GM21528 (cell line): Measurements from ENCODE around the gene UNC80.
A peak's percentile ranks its signal among the peaks of the same experiment; 100 is the strongest.

Experiments
- ATAC-seq: cut with Tn5 transposase; IDR thresholded peaks from one replicate; pipeline ENCODE4 v1.9.1; 2021; ENCODE audit warnings: mild to moderate bottlenecking, moderate library complexity; ENCODE audit not compliant: unreplicated experiment, low FRiP score

UNC80 gene

DNA sequence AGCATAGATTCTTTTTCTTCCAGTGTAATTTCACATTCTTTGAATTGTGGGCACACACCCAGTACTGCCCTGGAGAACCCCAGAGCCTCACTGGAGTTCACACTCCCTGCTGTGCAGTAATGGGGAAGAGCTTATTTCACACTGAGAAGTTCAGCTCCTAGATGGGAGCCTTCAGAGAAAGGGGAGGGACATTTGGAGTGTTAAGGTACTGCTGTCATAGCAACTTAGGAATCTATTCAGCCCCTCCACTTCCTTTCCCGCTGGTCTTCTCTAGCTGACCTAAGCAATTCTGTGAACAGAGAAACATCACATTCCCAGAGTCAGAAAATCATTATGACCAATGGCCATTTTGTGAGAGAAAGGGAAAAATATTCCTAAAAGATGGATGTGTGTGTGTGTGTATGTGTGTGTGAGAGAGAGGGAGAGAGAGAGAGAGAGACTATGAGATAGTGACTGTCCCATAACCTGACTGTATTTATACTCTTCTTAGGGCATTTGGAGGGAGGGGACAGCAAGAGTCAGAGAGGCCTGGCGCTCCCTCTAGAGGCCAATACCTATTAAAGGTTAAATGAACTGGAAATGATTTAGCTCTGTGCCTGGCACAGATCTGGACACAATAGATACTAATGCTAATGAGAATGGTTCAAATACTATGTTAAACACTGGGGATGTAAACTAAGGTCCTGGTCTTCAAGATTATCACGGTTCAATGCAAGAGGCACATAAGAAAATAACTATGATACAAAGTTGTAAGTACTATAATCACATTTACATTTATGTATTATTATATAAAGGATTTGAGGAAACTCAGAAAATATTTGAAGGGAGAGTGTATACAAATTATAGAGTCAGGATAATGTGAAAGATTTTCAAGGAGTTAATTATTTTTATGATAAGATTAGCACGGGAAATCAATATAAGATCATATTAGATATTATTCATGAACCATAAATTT is 189.3 kb downstream of the UNC80 start:
- peak; percentile 96 for ATAC-seq

DNA sequence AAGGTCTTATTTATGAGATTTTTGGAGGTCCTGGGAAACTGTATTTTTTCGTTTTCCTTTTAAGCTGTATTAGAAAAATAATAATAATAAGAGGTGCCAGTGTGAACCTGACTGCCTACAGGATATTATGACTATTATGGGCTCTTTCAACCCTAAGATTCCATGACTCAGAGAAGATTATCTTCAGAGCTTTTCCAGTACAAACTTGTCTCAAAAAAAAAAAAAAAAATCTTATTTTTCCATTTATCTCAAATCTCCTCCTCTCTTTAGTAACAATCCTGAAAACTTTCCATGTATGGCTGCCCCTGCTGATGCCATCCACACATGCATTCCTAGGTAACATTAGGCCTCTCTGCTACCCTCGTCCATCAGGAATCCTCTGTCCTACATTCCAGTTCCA is 194.1 kb downstream of the UNC80 start:
- no peak for ATAC-seq

DNA sequence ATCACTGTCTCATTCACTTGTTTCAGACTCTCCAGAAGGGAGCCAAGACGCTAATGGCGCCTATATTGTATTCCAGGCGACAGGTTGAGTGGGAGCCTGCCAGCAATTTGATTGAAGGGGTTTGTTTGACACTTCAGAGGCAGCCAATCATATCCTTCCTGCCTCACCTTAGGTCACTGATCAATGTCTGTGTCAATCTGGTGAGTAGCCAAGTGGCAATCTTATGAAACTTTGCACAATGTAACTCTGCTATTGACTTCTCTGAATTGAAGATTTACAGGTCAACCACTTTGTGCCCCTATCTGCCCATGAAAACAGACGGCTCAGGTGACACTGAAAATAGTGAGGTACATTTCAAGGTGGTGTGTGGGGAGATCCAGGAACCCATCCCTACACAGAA is 198.1 kb downstream of the UNC80 start:
- ATAC-seq = no peak

DNA sequence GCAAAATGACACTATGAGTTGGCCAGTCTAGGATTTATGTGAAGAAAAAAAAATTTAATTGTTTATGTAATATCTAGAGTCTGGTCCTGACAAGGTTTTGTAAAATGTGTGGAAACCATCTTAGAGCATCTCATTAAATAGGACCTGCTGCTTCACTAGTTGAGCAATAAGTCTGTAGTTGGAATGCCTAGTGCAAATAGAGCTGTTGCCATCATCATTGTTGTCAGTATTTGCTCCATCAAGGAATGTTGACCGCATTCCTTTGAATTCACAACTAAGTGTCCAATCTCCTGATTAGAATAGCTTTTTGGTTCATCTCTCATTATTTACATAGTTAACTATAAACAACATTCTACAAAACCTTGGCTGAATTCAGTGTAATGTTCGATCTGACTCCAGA is 198.6 kb downstream of the UNC80 start:
- ATAC-seq = no peak

DNA sequence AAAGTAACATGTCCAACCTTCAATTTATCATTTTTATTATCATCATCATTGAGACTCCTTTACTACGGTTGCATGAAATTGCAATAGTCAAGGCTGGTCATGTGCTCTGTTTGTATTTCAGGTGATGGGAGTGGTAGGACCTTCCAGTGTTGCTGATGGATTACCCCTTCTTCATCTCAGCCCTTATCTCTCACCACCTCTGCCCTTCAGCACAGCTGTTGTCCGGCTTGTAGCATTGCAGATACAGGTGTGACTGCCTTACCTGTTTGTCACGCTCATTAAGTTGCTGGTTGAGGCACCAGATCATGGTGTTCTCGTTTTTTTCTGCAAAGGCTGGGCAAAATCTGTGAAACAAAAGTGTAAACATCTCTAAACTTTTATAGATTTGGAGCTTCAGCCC is 199.1 kb downstream of the UNC80 start:
- ATAC-seq = no peak

DNA sequence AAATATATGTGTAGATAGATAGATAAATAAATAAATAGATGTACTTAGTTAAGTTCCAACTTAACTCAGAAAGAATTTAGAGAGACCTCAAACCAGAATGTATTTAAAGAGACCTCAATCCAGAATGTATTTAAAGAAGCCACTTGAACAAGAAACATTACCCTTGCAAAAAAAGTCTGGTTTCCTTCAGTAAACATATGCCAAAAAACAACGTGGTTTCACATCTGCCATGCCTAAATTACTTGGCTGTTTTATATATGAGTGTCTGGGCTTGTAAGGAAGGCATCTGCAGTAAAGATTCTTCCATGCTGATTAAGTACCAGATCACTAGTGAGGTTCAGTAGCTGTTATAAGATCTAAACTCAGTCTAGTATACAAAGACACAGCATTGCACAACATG is 201.7 kb downstream of the UNC80 start:
- ATAC-seq = no peak

DNA sequence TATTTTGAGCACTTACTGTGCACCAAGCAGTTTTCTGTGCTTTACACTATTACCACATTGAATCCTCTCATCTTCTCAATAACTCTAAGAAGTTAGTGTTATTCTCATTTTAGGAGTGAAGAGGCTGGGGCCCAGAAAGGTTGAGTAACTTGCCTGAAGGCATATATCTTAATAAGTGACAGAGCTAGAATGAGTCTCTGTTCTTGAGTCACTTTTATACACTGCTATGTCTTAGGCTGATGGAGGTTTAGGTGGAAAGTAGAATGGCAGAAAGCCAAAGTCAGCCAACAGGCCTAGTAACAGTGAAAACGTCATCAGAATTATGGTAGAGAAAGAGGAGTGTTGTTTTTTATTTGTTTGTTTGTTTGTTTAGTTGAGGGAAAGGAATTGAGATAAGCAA is 202.9 kb downstream of the UNC80 start:
- no peak for ATAC-seq

DNA sequence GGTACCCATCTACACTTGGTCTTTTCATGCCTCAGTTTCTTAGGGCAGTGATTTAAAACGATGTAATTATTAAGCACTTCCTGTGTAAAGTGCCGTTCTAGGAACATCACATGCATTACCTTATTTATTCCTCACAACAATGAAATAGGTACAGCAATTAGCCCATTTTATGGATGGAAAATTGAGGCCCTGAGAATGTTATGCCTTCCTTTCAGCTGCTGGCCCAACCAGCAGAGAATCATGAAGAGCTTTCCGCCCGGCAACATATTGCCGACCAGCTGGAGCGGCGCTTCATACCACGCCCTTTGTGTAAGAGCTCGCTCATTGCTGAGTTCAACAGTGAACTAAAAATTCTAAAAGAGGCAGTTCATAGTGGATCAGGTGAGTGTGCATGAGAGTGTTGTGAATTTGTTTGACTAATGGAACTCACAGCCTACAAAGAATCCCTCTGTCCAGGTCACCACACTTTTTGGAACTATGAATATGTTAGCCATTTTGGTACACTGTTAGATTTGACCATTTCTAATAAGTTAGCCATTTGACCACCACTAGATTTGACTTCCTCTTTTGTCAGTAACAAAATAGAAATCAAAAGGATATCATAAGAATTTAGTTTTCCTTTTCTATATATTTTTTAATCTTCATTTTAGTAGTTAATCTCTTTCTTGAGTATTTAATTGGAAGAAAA is 205.2 kb downstream of the UNC80 start:
- peak; percentile 77 for ATAC-seq

DNA sequence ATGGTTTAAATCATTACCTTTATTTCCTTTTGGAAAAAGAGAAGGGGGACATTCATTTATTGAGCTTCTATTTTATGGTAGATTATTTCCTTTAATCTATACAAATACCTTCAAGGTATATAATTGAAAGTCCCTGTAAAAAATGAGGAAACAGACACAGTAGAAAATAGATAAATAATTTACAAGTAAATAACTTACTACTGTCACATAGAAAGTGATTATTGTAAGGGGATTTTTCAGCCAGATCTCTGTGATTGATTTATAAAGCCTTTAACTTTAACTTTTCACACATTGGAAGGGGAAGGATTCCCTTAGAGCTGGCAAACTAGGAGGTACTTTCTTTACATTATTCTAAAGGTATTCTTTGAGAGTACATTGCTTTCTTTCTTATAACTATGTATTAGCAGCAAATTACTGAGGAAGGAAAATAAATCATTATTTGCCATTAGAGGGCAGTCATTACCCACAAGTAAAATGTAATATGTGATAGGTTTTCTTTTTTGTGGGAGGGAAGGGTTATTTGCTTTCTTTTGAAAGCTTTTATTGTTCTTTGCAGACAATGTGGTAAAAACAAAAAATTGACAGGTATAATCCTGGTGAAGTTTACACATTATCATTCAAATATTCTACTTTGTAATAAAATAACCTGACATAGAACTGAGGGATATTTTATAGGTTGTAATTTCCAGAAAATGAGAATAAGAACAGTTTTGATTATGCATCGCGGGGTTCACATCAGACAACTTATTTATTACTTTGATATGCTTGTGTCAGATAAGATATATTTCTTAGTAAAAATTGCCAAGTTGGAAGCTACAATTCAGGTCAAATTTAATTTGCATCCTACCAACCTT is 206.0 kb downstream of the UNC80 start:
- ATAC-seq = peak; percentile 68

DNA sequence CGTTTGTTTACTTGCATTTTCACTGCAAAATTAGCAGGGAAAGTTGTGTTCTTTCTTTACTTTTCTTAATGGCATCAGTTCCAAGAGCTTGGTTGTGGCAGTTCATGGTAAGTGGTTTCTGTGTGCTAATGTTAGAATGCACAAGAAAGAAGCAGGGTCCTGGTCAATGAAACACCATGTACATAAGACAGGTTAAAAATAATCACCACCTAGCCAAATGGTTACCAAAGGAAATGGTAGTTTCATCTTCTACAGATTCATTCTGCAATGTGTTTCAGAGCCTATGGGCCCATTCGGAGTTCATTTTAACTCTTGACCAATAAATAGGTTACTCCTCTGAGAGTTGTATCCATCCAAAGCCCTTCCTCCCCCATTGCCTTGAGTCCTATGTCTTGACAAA is 212.7 kb downstream of the UNC80 start:
- no peak for ATAC-seq

DNA sequence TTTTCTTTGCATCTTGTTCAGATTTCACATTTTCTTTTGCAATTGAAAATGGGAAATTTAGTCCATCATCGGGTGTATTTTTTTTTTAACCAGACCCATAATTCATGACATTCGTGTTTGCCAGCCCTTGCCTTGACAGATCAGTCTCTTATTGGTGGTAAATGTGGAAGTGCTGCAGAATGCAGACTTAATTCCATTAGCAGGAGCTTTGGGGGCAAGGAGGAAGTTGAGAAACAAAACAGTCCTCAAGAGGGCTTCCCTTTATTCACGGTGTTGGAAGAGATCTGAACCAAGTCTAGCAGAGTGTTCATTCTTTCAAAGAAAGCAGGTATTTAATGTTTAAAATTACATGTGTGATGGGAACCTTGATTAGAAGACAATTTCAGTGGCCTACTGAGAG is 214.2 kb downstream of the UNC80 start:
- ATAC-seq = no peak

DNA sequence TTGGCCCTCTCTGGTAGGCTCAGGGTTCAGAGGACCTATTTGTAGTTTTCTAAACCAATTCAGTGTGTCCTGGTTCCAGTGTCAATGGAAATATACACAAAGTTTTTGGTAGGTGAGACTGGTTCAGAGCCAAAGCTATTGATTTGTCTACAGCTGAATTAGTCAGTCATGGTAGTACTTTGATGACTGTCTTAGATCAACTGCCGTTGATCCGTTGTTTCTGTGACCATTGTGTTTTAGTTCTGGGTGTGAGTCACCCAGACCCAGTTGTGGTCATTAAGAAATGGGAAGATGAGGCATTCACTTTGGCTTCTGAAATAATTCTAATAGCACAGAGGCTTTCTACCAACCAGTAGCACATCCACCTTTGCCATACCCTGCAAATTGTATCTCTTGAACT is 214.8 kb downstream of the UNC80 start:
- no peak for ATAC-seq

DNA sequence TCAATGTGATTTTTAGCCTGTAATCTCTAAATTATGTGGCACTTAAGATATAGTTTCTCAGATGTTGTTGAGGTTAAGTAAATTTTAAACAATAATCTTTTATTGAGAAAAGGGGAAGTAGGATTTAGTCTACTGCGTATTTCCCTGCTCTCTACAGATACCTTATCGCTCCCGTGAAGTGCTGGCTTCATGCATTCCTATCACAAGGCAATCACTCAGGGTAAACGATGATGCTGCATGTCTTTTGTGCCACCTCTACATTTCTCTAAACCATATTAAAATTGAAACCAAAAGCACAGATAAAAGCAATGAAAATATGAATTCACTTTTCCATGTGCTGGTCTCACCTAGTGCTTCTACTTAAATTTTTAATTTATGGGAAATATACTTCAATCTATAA is 216.4 kb downstream of the UNC80 start:
- no peak for ATAC-seq

DNA sequence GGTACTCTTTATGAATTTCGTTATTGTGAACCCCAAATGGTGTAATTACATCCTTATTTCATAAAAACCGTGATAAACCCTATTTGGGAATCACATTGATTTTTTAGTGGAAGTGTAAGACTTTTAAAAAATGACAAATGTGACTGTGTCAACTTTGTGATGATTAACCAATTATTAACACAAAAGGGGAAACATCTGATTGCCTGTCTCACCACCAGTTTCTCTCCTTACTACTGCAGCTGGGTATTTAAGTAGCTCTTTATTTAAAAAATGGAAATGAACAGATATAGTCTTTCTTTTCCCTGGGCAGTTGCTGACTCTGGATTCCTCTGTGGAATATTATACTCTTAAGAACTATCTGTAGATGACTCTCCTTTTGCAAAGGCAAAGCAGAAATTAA is 219.2 kb downstream of the UNC80 start:
- ATAC-seq = no peak

DNA sequence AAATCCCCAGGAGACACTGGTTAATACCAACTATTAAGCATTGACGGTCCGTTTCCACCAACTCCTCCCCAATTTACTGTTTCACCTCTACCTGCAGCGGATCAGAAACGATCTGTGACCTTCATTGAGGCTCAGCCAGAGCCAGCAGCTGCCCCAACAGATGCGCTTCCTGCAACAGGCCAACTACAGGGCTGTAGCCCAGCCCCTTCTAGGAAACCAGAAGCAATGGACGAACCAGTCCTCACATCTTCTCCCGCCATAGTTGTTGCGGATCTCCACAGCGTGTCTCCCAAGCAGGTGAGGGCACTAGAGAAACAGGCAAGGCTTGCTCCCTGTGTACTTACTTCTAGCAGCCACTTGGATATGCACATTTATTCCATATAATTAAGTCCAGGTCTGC is 222.3 kb downstream of the UNC80 start:
- ATAC-seq = no peak

DNA sequence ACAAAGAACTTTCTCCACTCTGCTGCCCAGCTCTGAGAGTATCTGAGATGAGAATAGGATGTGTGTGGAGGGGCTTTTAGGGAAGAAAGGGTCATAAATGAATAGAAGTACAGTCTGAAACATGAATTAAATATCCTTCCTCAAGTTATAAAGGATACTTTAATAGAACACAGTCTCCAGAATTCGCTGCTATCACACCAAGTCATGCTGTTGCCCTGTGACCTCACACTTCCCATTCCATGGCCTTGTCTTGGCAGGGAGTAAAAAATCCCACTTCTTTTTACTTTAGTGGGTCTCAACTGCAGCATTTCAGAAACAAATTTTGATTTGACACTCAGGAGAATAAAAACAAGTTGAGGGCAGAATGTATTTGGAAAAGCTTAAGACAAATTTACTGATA is 227.0 kb downstream of the UNC80 start:
- no peak for ATAC-seq

DNA sequence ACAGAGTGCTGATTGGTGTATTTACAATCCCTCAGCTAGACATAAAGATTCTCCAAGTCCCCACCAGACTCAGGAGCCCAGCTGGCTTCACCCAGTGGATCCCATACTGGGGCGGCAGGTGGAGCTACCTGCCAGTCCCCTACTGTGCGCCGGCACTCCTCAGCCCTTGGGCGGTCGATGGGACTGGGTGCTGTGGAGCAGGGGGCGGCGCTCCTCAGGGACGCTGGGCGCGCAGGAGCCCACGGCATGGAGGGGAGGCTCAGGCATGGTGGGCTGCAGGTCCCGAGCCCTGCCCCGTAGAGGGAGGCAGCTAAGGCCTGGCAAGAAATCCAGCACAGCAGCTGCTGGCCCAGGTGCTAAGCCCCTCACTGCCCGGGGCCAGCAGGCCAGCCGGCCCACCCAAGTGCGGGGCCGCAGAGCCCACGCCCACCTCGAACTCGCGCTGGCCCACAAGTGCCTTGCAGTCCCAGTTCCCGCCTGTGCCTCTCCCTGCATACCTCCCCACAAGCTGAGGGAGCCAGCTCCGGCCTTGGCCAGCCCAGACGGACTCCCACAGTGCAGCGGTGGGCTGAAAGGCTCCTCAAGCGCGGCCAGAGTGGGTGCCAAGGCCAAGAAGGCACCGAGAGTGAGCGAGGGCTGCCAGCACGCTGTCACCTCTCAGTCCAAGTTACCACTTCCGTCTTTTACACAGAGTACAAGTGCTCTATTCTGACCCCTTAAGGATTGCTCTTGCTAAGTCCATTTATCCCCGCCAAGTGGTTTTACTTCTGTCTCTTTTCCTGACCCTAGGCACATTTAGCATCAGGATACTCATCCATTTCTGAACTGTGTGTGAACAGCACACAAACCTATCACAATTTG is 229.1 kb downstream of the UNC80 start:
- no peak for ATAC-seq

DNA sequence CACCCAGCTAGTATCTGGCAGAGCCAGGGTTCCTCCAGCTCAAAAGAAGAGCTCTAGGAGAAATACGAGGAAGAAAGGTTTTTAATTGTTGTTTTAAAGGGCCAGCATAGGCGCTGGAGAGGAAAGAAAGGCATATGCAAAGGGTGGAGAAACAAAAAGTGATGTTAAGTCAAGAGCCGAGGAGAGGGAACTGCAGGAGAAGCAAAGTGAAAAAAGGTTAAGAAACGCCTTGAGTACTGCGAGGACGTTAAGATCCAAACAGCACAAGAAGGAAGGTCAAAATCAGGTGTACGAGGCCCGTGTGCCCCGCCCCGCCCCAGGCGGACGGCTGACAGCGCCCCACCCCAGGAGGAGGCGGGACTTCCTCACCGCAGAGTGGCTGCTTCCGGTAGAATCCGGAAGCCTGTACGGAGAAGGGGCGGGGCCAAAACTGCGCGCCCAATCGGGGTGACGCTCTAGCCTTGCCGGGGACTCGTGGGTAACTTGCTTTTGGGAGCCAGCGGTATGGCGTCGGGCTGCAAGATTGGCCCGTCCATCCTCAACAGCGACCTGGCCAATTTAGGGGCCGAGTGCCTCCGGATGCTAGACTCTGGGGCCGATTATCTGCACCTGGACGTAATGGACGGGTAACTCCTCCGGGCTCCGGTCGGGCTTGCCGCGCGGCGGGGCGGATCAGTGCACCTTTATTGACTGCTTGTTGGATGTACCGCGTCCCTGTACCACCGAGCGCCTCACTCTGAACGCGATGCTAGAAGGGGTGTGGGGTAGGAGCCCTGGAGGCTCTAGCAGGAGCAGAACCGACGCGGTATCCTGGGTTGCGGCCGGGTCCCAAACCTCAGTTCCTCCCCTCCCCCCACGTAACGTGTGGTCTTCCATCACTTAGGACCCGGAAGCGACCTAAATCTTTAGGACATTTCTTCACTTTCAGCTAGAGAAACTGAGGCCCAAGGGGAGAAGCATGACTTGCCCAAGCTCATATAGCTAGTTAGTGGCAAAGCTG is 230.8 kb downstream of the UNC80 start, which contains the start of gene RPE:
RPE (plus strand) TSS at position 481 of the 1,000 bp plus-strand sequence; CDS start at position 505, 24 bp downstream.
- ATAC-seq = peak; percentile 100

DNA sequence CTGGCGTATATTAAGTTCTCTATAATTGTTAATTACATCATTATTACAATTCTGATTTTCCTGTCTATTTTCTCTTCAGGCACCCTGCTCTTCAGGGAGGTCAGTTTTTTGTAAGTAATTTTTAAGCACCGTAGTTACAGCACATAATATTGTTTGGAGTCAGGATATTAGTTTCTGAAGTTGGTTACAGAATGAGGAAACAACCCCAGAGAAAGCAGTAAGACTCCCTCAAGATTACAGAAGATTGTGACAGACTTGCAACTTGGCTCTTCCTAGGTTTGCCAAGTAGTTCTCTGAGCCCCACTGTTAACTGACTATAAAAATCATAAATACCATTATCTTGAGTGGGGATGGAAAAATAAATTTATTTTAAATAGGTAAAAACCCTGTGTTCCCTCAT is 231.7 kb downstream of the UNC80 start:
- ATAC-seq = no peak
